WTC11 (cell line): ENCODE measurements around the gene ACACA. TPM values are rescaled to one million over a fixed set of nuclear protein-coding genes. Genes with fewer than 3 reads are reported as not detected.
A peak's percentile ranks its signal among the peaks of the same experiment; 100 is the strongest.

Source experiments
- ATAC-seq: fragments of 200-7000 bp; cut with Tn5 transposase; 2 replicates; pipeline ENCODE4 v1.10.0; 2021; ENCODE audit warnings: mild to moderate bottlenecking, moderate library complexity
- CTCF ChIA-PET: fragments of 300-600 bp; sonication (Branson Sonifier 250); formaldehyde crosslinking; loops from one replicate; lab custom pipeline; 2021; ENCODE audit warnings: antibody characterized with exemption; lab: Charles Lee
- POLR2A ChIA-PET: fragments of 350-600 bp; sonication (Branson Sonifier 250); formaldehyde crosslinking; loops from one replicate; lab custom pipeline; 2021; ENCODE audit warnings: antibody characterized with exemption; lab: Charles Lee
- DNase-seq: peaks from one replicate; pipeline ENCODE4 v3.0.0; 2021; ENCODE audit warnings: low spot score
- H3K27ac Mint-ChIP-seq: 2 replicates; pipeline ENCODE4 v1.8.0; 2021; ENCODE audit warnings: mixed read lengths
- H3K27me3 Mint-ChIP-seq: 2 replicates; pipeline ENCODE4 v1.8.0; 2021; ENCODE audit warnings: low read depth, mild to moderate bottlenecking, moderate library complexity, mixed read lengths
- H3K36me3 Mint-ChIP-seq: 2 replicates; pipeline ENCODE4 v1.8.0; 2021; ENCODE audit warnings: mixed read lengths
- H3K4me1 Mint-ChIP-seq: 2 replicates; pipeline ENCODE4 v1.8.0; 2022; ENCODE audit warnings: mixed read lengths
- H3K4me3 Mint-ChIP-seq: 2 replicates; pipeline ENCODE4 v1.8.0; 2021; ENCODE audit warnings: mild to moderate bottlenecking, moderate library complexity, mixed read lengths
- H3K9me3 Mint-ChIP-seq: 2 replicates; pipeline ENCODE4 v1.8.0; 2021; ENCODE audit warnings: mixed read lengths
- E2F1 ChIP-seq: sonication (generic); formaldehyde crosslinking; IDR thresholded peaks from 2 replicates; pipeline ENCODE4 v1.8.0; 2022; ENCODE audit warnings: mild to moderate bottlenecking, missing genetic modification reagents
- E2F5 ChIP-seq: sonication (generic); formaldehyde crosslinking; IDR thresholded peaks from 2 replicates; pipeline ENCODE4 v1.8.1; 2022; ENCODE audit warnings: mild to moderate bottlenecking, moderate library complexity, missing genetic modification reagents
- EMX1 ChIP-seq: fragments of 250-450 bp; sonication (Bioruptor Pico); IDR thresholded peaks from 2 replicates; pipeline ENCODE4 v1.8.0; 2021; ENCODE audit warnings: mild to moderate bottlenecking
- ETV6 ChIP-seq: sonication (generic); formaldehyde crosslinking; IDR thresholded peaks from 2 replicates; pipeline ENCODE4 v1.8.1; 2022; ENCODE audit warnings: mild to moderate bottlenecking, missing genetic modification reagents
- FOXK1 ChIP-seq: sonication (generic); formaldehyde crosslinking; IDR thresholded peaks from 2 replicates; pipeline ENCODE4 v1.8.0; 2022; ENCODE audit warnings: mild to moderate bottlenecking, moderate library complexity, missing genetic modification reagents
- GABPB1 ChIP-seq: sonication (generic); formaldehyde crosslinking; IDR thresholded peaks from 2 replicates; pipeline ENCODE4 v1.8.1; 2023; ENCODE audit warnings: mild to moderate bottlenecking, missing genetic modification reagents
- HMGA2 ChIP-seq: fragments of 250-450 bp; sonication (Bioruptor Pico); IDR thresholded peaks from 2 replicates; pipeline ENCODE4 v1.4.0; 2021; ENCODE audit warnings: mild to moderate bottlenecking, moderate library complexity
- IRF1 ChIP-seq: sonication (generic); formaldehyde crosslinking; IDR thresholded peaks from 2 replicates; pipeline ENCODE4 v1.8.0; 2023; ENCODE audit warnings: missing genetic modification reagents
- IRF2 ChIP-seq: sonication (generic); formaldehyde crosslinking; IDR thresholded peaks from 2 replicates; pipeline ENCODE4 v1.8.0; 2022; ENCODE audit warnings: low read depth, missing genetic modification reagents, borderline replicate concordance
- KAT7 ChIP-seq: sonication (generic); formaldehyde crosslinking; IDR thresholded peaks from 2 replicates; pipeline ENCODE4 v1.8.1; 2023; ENCODE audit warnings: missing genetic modification reagents, mild to moderate bottlenecking, borderline replicate concordance
- MYBL2 ChIP-seq: sonication (generic); formaldehyde crosslinking; IDR thresholded peaks from 2 replicates; pipeline ENCODE4 v1.8.1; 2023; ENCODE audit warnings: mild to moderate bottlenecking, moderate library complexity, missing genetic modification reagents
- NR2C2 ChIP-seq: sonication (generic); formaldehyde crosslinking; IDR thresholded peaks from 2 replicates; pipeline ENCODE4 v1.8.0; 2022; ENCODE audit warnings: mild to moderate bottlenecking, missing genetic modification reagents
- NR3C1 ChIP-seq: sonication (generic); formaldehyde crosslinking; conservative IDR thresholded peaks from 2 replicates; pipeline ENCODE4 v1.8.1; 2023; ENCODE audit warnings: low read depth, mild to moderate bottlenecking, missing genetic modification reagents
- OVOL2 ChIP-seq: fragments of 250-450 bp; sonication (Bioruptor Pico); IDR thresholded peaks from 2 replicates; pipeline ENCODE4 v1.9.0; 2021; ENCODE audit warnings: mild to moderate bottlenecking, borderline replicate concordance
- PRRX2 ChIP-seq: fragments of 250-450 bp; sonication (Bioruptor Pico); IDR thresholded peaks from 2 replicates; pipeline ENCODE4 v1.8.0; 2021; ENCODE audit warnings: mild to moderate bottlenecking
- SOX15 ChIP-seq: fragments of 250-450 bp; sonication (Bioruptor Pico); IDR thresholded peaks from 2 replicates; pipeline ENCODE4 v1.9.0; 2021; ENCODE audit warnings: mild to moderate bottlenecking
- TEAD1 ChIP-seq: sonication (generic); formaldehyde crosslinking; IDR thresholded peaks from 2 replicates; pipeline ENCODE4 v1.8.0; 2022; ENCODE audit warnings: mild to moderate bottlenecking, missing genetic modification reagents
- USF1 ChIP-seq: sonication (generic); formaldehyde crosslinking; IDR thresholded peaks from 2 replicates; pipeline ENCODE4 v1.8.0; 2022; ENCODE audit warnings: mild to moderate bottlenecking, missing genetic modification reagents
- ZNF219 ChIP-seq: sonication (generic); formaldehyde crosslinking; IDR thresholded peaks from 2 replicates; pipeline ENCODE4 v1.8.0; 2023; ENCODE audit warnings: missing genetic modification reagents, mild to moderate bottlenecking, borderline replicate concordance
- ZNF232 ChIP-seq: sonication (generic); formaldehyde crosslinking; IDR thresholded peaks from 2 replicates; pipeline ENCODE4 v1.8.0; 2022; ENCODE audit warnings: mild to moderate bottlenecking, missing genetic modification reagents
- ZNF317 ChIP-seq: sonication (generic); formaldehyde crosslinking; IDR thresholded peaks from 2 replicates; pipeline ENCODE4 v1.8.1; 2023; ENCODE audit warnings: low read depth, mild to moderate bottlenecking, moderate library complexity, missing genetic modification reagents, borderline replicate concordance
- ZNF532 ChIP-seq: fragments of 250-450 bp; sonication (Bioruptor Pico); IDR thresholded peaks from 2 replicates; pipeline ENCODE4 v1.9.0; 2021; ENCODE audit warnings: mild to moderate bottlenecking, borderline replicate concordance
- total RNA-seq: library from RNA; stranded (reverse); gene quantifications from 3 replicates; pipeline ENCODE4 v1.2.3, GENCODE V29; 2021

ACACA gene
- total RNA-seq, 1 experiment from 2014 or later, result 167 TPM

- ChIA-PET POLR2A (no interaction called here), CTCF (interaction anchor here (0.6 to 5.6 kb wide), 13 partner anchors 9 to 592 kb away, joined by 3 to 35 read pairs (median 5); no protein-coding TSS in a partner anchor)
- DNase-seq (no peak), ATAC-seq (peak; percentile 74)
- no peak overlapping the region; the same call in 1 of the 2 replicates for H3K27ac Mint-ChIP-seq
- H3K36me3 Mint-ChIP-seq, result peaks cover 23% of the 10 kb centered on the region
- H3K4me3 Mint-ChIP-seq, result no peak overlapping the region
- peaks cover 6% of the 10 kb centered on the region; the same call in 1 of the 2 replicates for H3K4me1 Mint-ChIP-seq
- H3K9me3 Mint-ChIP-seq, result no peaks in the 10 kb centered on the region
- H3K27me3 Mint-ChIP-seq, result no peaks in the 10 kb centered on the region
- TF ChIP-seq NR2C2 (CRISPR knock-in tag) (no peak), OVOL2 (CRISPR knock-in tag) (no peak), KAT7 (CRISPR knock-in tag) (no peak), PRRX2 (CRISPR knock-in tag) (no peak), IRF2 (CRISPR knock-in tag) (no peak), EMX1 (CRISPR knock-in tag) (no peak), FOXK1 (CRISPR knock-in tag) (no peak), GABPB1 (no peak), IRF1 (CRISPR knock-in tag) (no peak), MYBL2 (no peak), ZNF232 (no peak), NR3C1 (CRISPR knock-in tag) (no peak), ZNF219 (CRISPR knock-in tag) (no peak)
- TF ChIP-seq, all 79 proteins: peak for 0
Observed at GRCh38 chr17:37194208-37194607, 212.4 kb downstream of the ACACA start.

GRCh38 chr17:37191219-37191618 lies 215.4 kb downstream of the ACACA start:
- Mint-ChIP-seq H3K36me3 (peaks cover 31% of the 10 kb centered on the region), H3K4me1 (peaks cover 6% of the 10 kb centered on the region; the same call in 1 of the 2 replicates), H3K27ac (no peak overlapping the region), H3K4me3 (no peak overlapping the region), H3K9me3 (no peaks in the 10 kb centered on the region), H3K27me3 (no peaks in the 10 kb centered on the region)
- TF ChIP-seq ZNF317 (CRISPR knock-in tag) (no peak), USF1 (CRISPR knock-in tag) (no peak), TEAD1 (CRISPR knock-in tag) (no peak), ZNF532 (CRISPR knock-in tag) (no peak), E2F1 (no peak), SOX15 (CRISPR knock-in tag) (no peak), ETV6 (CRISPR knock-in tag) (no peak), HMGA2 (CRISPR knock-in tag) (no peak), E2F5 (no peak)
- ATAC-seq (no peak), DNase-seq (no peak)
- POLR2A ChIA-PET, result no interaction called here
- CTCF ChIA-PET, result interaction anchor here (0.8 to 5.6 kb wide), 2 partner anchors 11 to 16 kb away, joined by 3 to 35 read pairs; no protein-coding TSS in a partner anchor
